ENCODE data around the gene MTA1.
A peak's percentile ranks its signal among the peaks of the same experiment; 100 is the strongest.

The MTA1 gene

DNA sequence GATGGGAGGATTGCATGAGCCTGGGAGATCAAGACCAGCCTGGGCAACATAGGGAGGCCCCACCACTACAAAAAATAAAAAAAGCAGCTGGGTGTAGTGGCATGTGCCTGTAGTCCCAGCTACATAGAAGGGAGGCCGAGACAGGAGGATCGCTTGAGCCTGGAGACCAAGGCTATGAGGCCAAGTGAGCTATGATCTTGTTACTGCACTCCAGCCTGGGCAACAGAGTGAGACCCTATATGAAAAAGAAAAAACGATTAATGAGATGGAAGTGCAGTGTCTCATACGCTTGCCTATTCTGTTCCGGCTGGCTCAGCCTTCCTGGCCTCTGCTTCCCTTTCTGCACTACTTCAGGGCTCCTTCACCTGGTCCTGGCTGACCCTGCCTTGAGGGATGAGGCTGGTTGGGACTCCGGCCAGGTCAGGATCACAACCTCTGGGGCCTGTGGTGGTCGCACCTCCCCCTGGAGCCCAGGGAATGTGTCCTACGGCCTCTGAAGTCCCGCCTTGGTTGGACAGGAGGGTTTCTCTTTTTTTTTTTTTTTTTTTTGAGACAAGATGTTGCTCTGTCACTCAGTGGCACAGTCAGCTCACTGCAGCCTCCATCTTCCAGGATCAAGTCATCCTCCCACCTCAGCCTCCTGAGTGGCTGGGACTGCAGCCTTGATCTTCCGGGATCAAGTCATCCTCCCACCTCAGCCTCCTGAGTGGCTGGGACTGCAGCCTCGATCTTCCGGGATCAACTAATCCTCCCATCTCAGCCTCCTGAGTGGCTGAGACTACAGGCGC is 82.1 kb downstream of the MTA1 start:
- no peak overlapping the region for H3K4me3 Mint-ChIP-seq
- DNase-seq (ENCODE audit: low spot score in 2 of 2) (no peak), ATAC-seq (replicated peaks; ENCODE audit: extremely low read depth, poor library complexity, severe bottlenecking) (no peak)
- H3K27me3 Mint-ChIP-seq, result no peaks in the 10 kb centered on the region
- no peaks in the 10 kb centered on the region for H3K4me1 Mint-ChIP-seq
- H3K9me3 Mint-ChIP-seq, result no peaks in the 10 kb centered on the region
- H3K27ac Mint-ChIP-seq (ENCODE audit: low read depth), result no peak overlapping the region
- peaks cover 26% of the 10 kb centered on the region for H3K36me3 Mint-ChIP-seq (ENCODE audit: insufficient read depth)

GRCh38 chr14:105502446-105503295 is 83.0 kb downstream of the MTA1 start:
- peaks cover 5% of the 10 kb centered on the region for H3K27me3 Mint-ChIP-seq
- no peaks in the 10 kb centered on the region for H3K4me1 Mint-ChIP-seq
- no peaks in the 10 kb centered on the region for H3K9me3 Mint-ChIP-seq
- H3K27ac Mint-ChIP-seq (ENCODE audit: low read depth), result peak overlapping the region; percentile 64
- H3K4me3 Mint-ChIP-seq, result peak overlapping the region; percentile 32
- DNase-seq (ENCODE audit: low spot score in 2 of 2), result no peak
- peaks cover 22% of the 10 kb centered on the region for H3K36me3 Mint-ChIP-seq (ENCODE audit: insufficient read depth)
- ATAC-seq (replicated peaks; ENCODE audit: extremely low read depth, poor library complexity, severe bottlenecking), result no peak

- Mint-ChIP-seq H3K27ac (ENCODE audit: low read depth) (peak overlapping the region; percentile 64), H3K36me3 (ENCODE audit: insufficient read depth) (peaks cover 17% of the 10 kb centered on the region), H3K9me3 (no peaks in the 10 kb centered on the region), H3K4me1 (no peaks in the 10 kb centered on the region), H3K27me3 (peaks cover 11% of the 10 kb centered on the region), H3K4me3 (peak overlapping the region; percentile 32)
- no peak for DNase-seq (ENCODE audit: low spot score in 2 of 2)
- no peak for ATAC-seq (replicated peaks; ENCODE audit: extremely low read depth, poor library complexity, severe bottlenecking)
Measured at GRCh38 chr14:105503296-105503640, 83.6 kb downstream of the MTA1 start.

GRCh38 chr14:105503935-105504692 is 84.5 kb downstream of the MTA1 start:
- ATAC-seq (replicated peaks; ENCODE audit: extremely low read depth, poor library complexity, severe bottlenecking) (no peak), DNase-seq (ENCODE audit: low spot score in 2 of 2) (no peak)
- Mint-ChIP-seq H3K4me1 (no peaks in the 10 kb centered on the region), H3K9me3 (no peaks in the 10 kb centered on the region), H3K4me3 (no peak overlapping the region), H3K27me3 (peaks cover 20% of the 10 kb centered on the region), H3K27ac (ENCODE audit: low read depth) (peak overlapping the region; percentile 49), H3K36me3 (ENCODE audit: insufficient read depth) (peaks cover 11% of the 10 kb centered on the region)

DNA sequence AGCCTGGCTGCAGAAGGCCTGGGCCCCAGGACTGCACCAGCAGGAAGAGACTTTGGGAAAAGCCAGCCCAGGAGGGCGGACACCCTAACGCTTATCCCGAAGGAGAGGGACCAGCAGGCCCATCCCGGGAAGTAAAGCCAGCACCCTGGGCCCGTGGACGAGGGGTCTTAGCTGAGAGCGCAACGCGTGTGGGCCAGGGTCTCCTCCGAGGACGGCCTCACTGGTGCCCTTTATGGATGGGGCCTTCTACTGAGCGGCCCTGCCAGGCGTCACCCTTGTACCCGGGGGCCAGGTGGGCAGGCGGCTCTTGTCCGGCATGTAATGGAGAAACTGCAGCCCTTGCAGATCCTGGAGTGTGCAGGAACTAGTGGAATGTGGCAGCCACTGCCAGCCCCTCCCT is 85.5 kb downstream of the MTA1 start:
- no peak overlapping the region for H3K4me3 Mint-ChIP-seq
- DNase-seq (ENCODE audit: low spot score in 2 of 2), result no peak
- H3K9me3 Mint-ChIP-seq, result no peaks in the 10 kb centered on the region
- H3K4me1 Mint-ChIP-seq, result no peaks in the 10 kb centered on the region
- H3K36me3 Mint-ChIP-seq (ENCODE audit: insufficient read depth), result peaks cover 10% of the 10 kb centered on the region
- no peak overlapping the region for H3K27ac Mint-ChIP-seq (ENCODE audit: low read depth)
- no peak for ATAC-seq (replicated peaks; ENCODE audit: extremely low read depth, poor library complexity, severe bottlenecking)
- H3K27me3 Mint-ChIP-seq, result peaks cover 22% of the 10 kb centered on the region

- DNase-seq (ENCODE audit: low spot score in 2 of 2) (no peak), ATAC-seq (replicated peaks; ENCODE audit: extremely low read depth, poor library complexity, severe bottlenecking) (no peak)
- Mint-ChIP-seq H3K36me3 (ENCODE audit: insufficient read depth) (peaks cover 4% of the 10 kb centered on the region), H3K9me3 (no peaks in the 10 kb centered on the region), H3K27me3 (peaks cover 42% of the 10 kb centered on the region), H3K4me3 (no peak overlapping the region), H3K4me1 (no peaks in the 10 kb centered on the region), H3K27ac (ENCODE audit: low read depth) (no peak overlapping the region)
Measured at GRCh38 chr14:105507247-105507646, 87.6 kb downstream of the MTA1 start.

GRCh38 chr14:105508069-105508468 is 88.4 kb downstream of the MTA1 start:
- Mint-ChIP-seq H3K4me3 (no peak overlapping the region), H3K36me3 (ENCODE audit: insufficient read depth) (peaks cover 2% of the 10 kb centered on the region), H3K9me3 (no peaks in the 10 kb centered on the region), H3K27ac (ENCODE audit: low read depth) (no peak overlapping the region), H3K4me1 (no peaks in the 10 kb centered on the region), H3K27me3 (peaks cover 50% of the 10 kb centered on the region)
- no peak for ATAC-seq (replicated peaks; ENCODE audit: extremely low read depth, poor library complexity, severe bottlenecking)
- no peak for DNase-seq (ENCODE audit: low spot score in 2 of 2)

DNA sequence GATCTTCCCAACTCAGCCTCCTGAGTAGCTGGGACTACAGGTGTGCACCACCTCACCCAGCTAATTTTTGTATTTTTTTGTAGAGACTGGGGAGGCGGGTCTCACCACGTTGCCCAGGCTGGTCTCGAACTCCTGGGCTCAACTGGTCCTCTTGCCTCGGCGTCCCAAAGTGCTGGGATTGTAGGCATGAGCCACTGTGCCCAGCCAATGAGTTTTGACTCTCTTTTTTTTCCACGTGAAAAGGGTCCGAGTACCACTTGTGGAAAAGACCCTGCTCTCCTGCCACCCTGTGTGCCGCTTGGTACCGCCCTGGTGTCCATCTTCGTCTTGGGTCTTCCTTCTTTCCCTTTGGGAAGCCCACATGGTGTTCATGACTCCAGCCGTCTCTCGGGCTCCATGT is 89.0 kb downstream of the MTA1 start:
- Mint-ChIP-seq H3K9me3 (no peaks in the 10 kb centered on the region), H3K27ac (ENCODE audit: low read depth) (no peak overlapping the region), H3K36me3 (ENCODE audit: insufficient read depth) (no peaks in the 10 kb centered on the region), H3K27me3 (peaks cover 55% of the 10 kb centered on the region), H3K4me1 (no peaks in the 10 kb centered on the region), H3K4me3 (no peak overlapping the region)
- DNase-seq (ENCODE audit: low spot score in 2 of 2) (no peak), ATAC-seq (replicated peaks; ENCODE audit: extremely low read depth, poor library complexity, severe bottlenecking) (no peak)

DNA sequence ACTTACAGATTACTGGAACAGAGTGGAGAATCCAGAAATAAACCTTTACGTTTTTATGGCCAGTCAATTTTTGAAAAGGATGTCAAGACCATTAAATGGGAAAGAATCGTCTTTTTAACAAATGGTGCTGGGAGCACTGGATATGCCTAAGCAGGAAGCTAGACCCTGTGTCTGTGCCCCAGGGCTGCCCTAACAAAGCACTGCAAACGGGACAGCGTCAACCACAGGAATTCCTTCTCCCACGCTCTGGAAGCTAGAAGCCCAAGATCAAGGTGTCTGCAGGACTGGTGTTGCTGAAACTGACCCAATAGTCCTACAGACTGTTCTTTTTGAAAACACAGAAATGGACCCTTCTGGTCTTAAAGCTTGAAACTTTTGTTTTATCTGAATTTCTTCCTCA is 97.5 kb downstream of the MTA1 start:
- peaks cover 87% of the 10 kb centered on the region for H3K27me3 Mint-ChIP-seq
- H3K27ac Mint-ChIP-seq (ENCODE audit: low read depth), result no peak overlapping the region
- H3K4me3 Mint-ChIP-seq, result no peak overlapping the region
- ATAC-seq (replicated peaks; ENCODE audit: extremely low read depth, poor library complexity, severe bottlenecking), result no peak
- H3K4me1 Mint-ChIP-seq, result no peaks in the 10 kb centered on the region
- peaks cover 4% of the 10 kb centered on the region for H3K36me3 Mint-ChIP-seq (ENCODE audit: insufficient read depth)
- no peak for DNase-seq (ENCODE audit: low spot score in 2 of 2)
- no peaks in the 10 kb centered on the region for H3K9me3 Mint-ChIP-seq

GRCh38 chr14:105519946-105520698 is 100.5 kb downstream of the MTA1 start:
- no peak overlapping the region for H3K4me3 Mint-ChIP-seq

More at GRCh38 chr14:105519946-105520698, 100.5 kb downstream of the MTA1 start:
- DNase-seq (ENCODE audit: low spot score in 2 of 2) (no peak), ATAC-seq (replicated peaks; ENCODE audit: extremely low read depth, poor library complexity, severe bottlenecking) (no peak)
- Mint-ChIP-seq H3K4me1 (no peaks in the 10 kb centered on the region), H3K27me3 (peaks cover 73% of the 10 kb centered on the region), H3K36me3 (ENCODE audit: insufficient read depth) (peaks cover 5% of the 10 kb centered on the region), H3K9me3 (no peaks in the 10 kb centered on the region), H3K27ac (ENCODE audit: low read depth) (no peak overlapping the region)
